ENCODE data around the gene FAM53A.

The FAM53A gene

GRCh38 chr4:1637580-1638271 is 46.4 kb downstream of the FAM53A start:
- no peak for DNase-seq

GRCh38 chr4:1636490-1637211 is 47.5 kb downstream of the FAM53A start:
- DNase-seq: no peak

GRCh38 chr4:1635464-1635863 is 48.6 kb downstream of the FAM53A start:
- no peak for DNase-seq

GRCh38 chr4:1633993-1634392 is 50.1 kb downstream of the FAM53A start:
- DNase-seq: no peak

- no peak for DNase-seq
Observed at GRCh38 chr4:1632109-1633104, 51.7 kb downstream of the FAM53A start.

GRCh38 chr4:1631136-1631535 is 53.0 kb downstream of the FAM53A start:
- no peak for DNase-seq

- no peak for DNase-seq
Observed at GRCh38 chr4:1630266-1630665, 53.8 kb downstream of the FAM53A start.

- no peak for DNase-seq
Observed at GRCh38 chr4:1629699-1630083, 54.4 kb downstream of the FAM53A start.

- no peak for DNase-seq
Observed at GRCh38 chr4:1628892-1629698, 55.0 kb downstream of the FAM53A start.

GRCh38 chr4:1627417-1628313 is 56.4 kb downstream of the FAM53A start:
- no peak for DNase-seq

GRCh38 chr4:1626941-1627340 is 57.2 kb downstream of the FAM53A start:
- no peak for DNase-seq

- no peak for DNase-seq
Observed at GRCh38 chr4:1626151-1626550, 58.0 kb downstream of the FAM53A start.

GRCh38 chr4:1625600-1626138 is 58.4 kb downstream of the FAM53A start:
- no peak for DNase-seq

- no peak for DNase-seq
Observed at GRCh38 chr4:1624519-1624910, 59.6 kb downstream of the FAM53A start.

- no peak for DNase-seq
Observed at GRCh38 chr4:1623821-1624518, 60.1 kb downstream of the FAM53A start.

- no peak for DNase-seq
Observed at GRCh38 chr4:1623400-1623799, 60.7 kb downstream of the FAM53A start.

GRCh38 chr4:1622956-1623355 is 61.2 kb downstream of the FAM53A start:
- DNase-seq: no peak

GRCh38 chr4:1622238-1622637 is 61.9 kb downstream of the FAM53A start:
- no peak for DNase-seq

GRCh38 chr4:1621526-1621925 is 62.6 kb downstream of the FAM53A start:
- no peak for DNase-seq

GRCh38 chr4:1619151-1619672 is 64.9 kb downstream of the FAM53A start:
- DNase-seq: no peak
